GM23338 (cell line): Measurements from ENCODE around the gene USP19. TPM values are rescaled to one million over a fixed set of nuclear protein-coding genes. Genes with fewer than 3 reads are reported as not detected.

Experiments used
- ATAC-seq: fragments of 200-7000 bp; cut with Tn5 transposase; 3 replicates; pipeline ENCODE4 v1.9.1; 2020
- DNase-seq: peaks from one replicate; pipeline ENCODE4 v3.0.0-alpha.2; 2015; ENCODE audit warnings: low spot score
- H2AFZ ChIP-seq: fragments of 200-600 bp; sonication (generic); 2 replicates; pipeline ENCODE4 v1.8.0; 2016; ENCODE audit warnings: antibody characterized with exemption, mild to moderate bottlenecking, moderate library complexity
- H3F3A ChIP-seq: fragments of 200-600 bp; sonication (generic); replicated peaks from 2 replicates; pipeline ENCODE4 v1.8.0; 2017; ENCODE audit warnings: antibody characterized with exemption, mixed run types, low read depth
- H3K27ac ChIP-seq: fragments of 200-600 bp; sonication (generic); 2 replicates; pipeline ENCODE4 v1.6.1; 2016; ENCODE audit warnings: low read depth
- H3K27me3 ChIP-seq: fragments of 200-600 bp; sonication (generic); 2 replicates; pipeline ENCODE4 v1.8.0; 2016; ENCODE audit warnings: mild to moderate bottlenecking, mixed run types, moderate library complexity; ENCODE audit not compliant: insufficient read depth
- H3K36me3 ChIP-seq: fragments of 200-600 bp; sonication (generic); 2 replicates; pipeline ENCODE4 v1.8.0; 2016; ENCODE audit warnings: mild to moderate bottlenecking; ENCODE audit not compliant: insufficient read depth
- H3K4me1 ChIP-seq: fragments of 200-600 bp; sonication (generic); 2 replicates; pipeline ENCODE4 v1.8.0; 2016; ENCODE audit warnings: mild to moderate bottlenecking, moderate library complexity; ENCODE audit not compliant: insufficient read depth
- H3K4me2 ChIP-seq: fragments of 200-600 bp; sonication (generic); 2 replicates; pipeline ENCODE4 v1.7.1; 2017; ENCODE audit warnings: mixed run types
- H3K4me3 ChIP-seq: fragments of 200-600 bp; sonication (generic); 2 replicates; pipeline ENCODE4 v1.6.1; 2016; ENCODE audit warnings: mixed run types
- H3K79me2 ChIP-seq: fragments of 200-600 bp; sonication (generic); replicated peaks from 2 replicates; pipeline ENCODE4 v1.8.0; 2017; ENCODE audit warnings: mild to moderate bottlenecking; ENCODE audit not compliant: insufficient read depth
- H3K9me2 ChIP-seq: fragments of 200-600 bp; sonication (generic); 2 replicates; pipeline ENCODE4 v1.8.0; 2017; ENCODE audit not compliant: insufficient read depth
- H4K20me1 ChIP-seq: fragments of 200-600 bp; sonication (generic); replicated peaks from 2 replicates; pipeline ENCODE4 v1.8.0; 2017; ENCODE audit warnings: mild to moderate bottlenecking; ENCODE audit not compliant: insufficient read depth
- H3K27ac Mint-ChIP-seq: 2 replicates; pipeline ENCODE4 v1.8.0; 2020; ENCODE audit warnings: inconsistent platforms, mild to moderate bottlenecking, moderate library complexity, mixed read lengths
- H3K27me3 Mint-ChIP-seq: 3 replicates; pipeline ENCODE4 v1.8.0; 2022; ENCODE audit warnings: low read depth, mild to moderate bottlenecking, moderate library complexity, mixed read lengths, inconsistent platforms; ENCODE audit not compliant: insufficient read depth, poor library complexity
- H3K36me3 Mint-ChIP-seq: 3 replicates; pipeline ENCODE4 v1.8.0; 2021; ENCODE audit warnings: low read depth, mild to moderate bottlenecking, inconsistent platforms, moderate library complexity, mixed read lengths
- H3K4me1 Mint-ChIP-seq: 3 replicates; pipeline ENCODE4 v1.8.0; 2020; ENCODE audit warnings: mild to moderate bottlenecking, inconsistent platforms, mixed read lengths
- H3K4me3 Mint-ChIP-seq: 3 replicates; pipeline ENCODE4 v1.8.0; 2021; ENCODE audit warnings: moderate library complexity, mild to moderate bottlenecking, inconsistent platforms, mixed read lengths
- H3K9me3 Mint-ChIP-seq: 3 replicates; pipeline ENCODE4 v1.8.0; 2020; ENCODE audit warnings: moderate library complexity, mild to moderate bottlenecking, inconsistent platforms, mixed read lengths
- CREB1 ChIP-seq: fragments of 250-450 bp; sonication (Bioruptor Pico); IDR thresholded peaks from 2 replicates; pipeline ENCODE4 v1.5.0; 2020; ENCODE audit warnings: low read depth, mild to moderate bottlenecking, moderate library complexity
- EZH2 ChIP-seq: fragments of 200-600 bp; sonication (generic); IDR thresholded peaks from one replicate; pipeline ENCODE4 v1.8.0; 2017; ENCODE audit warnings: antibody characterized with exemption, mild to moderate bottlenecking, low read depth; ENCODE audit not compliant: unreplicated experiment
- EZH2phosphoT487 ChIP-seq: fragments of 200-600 bp; sonication (generic); IDR thresholded peaks from one replicate; pipeline ENCODE4 v1.8.1; 2018; ENCODE audit warnings: antibody characterized with exemption; ENCODE audit not compliant: unreplicated experiment
- JUNB ChIP-seq: IDR thresholded peaks from one replicate; pipeline ENCODE4 v1.6.1; 2016; ENCODE audit warnings: antibody characterized with exemption; ENCODE audit not compliant: unreplicated experiment
- NANOG ChIP-seq: IDR thresholded peaks from 2 replicates; pipeline ENCODE4 v1.6.1; 2016; ENCODE audit warnings: antibody characterized with exemption, borderline replicate concordance
- POLR2AphosphoS5 ChIP-seq: IDR thresholded peaks from 2 replicates; pipeline ENCODE4 v1.6.1; 2016; ENCODE audit warnings: antibody characterized with exemption, low read depth
- STAT1 ChIP-seq: IDR thresholded peaks from one replicate; pipeline ENCODE4 v1.6.1; 2016; ENCODE audit warnings: antibody characterized with exemption; ENCODE audit not compliant: unreplicated experiment
- ZNF114 ChIP-seq: fragments of 250-450 bp; sonication (Bioruptor Pico); IDR thresholded peaks from 2 replicates; pipeline ENCODE4 v1.5.0; 2020; ENCODE audit warnings: mild to moderate bottlenecking, moderate library complexity
- ZNF331 ChIP-seq: fragments of 250-450 bp; sonication (Bioruptor Pico); IDR thresholded peaks from 2 replicates; pipeline ENCODE4 v1.5.0; 2020; ENCODE audit warnings: low read depth, mild to moderate bottlenecking, moderate library complexity
- polyA plus RNA-seq: library from polyadenylated mRNA; unstranded; fragments of >200 nt; fragmentation: Nextera tagmentation; extraction: Ambion mirVana; gene quantifications from 2 replicates; pipeline ENCODE4 v1.2.1, GENCODE V29; 2016
- total RNA-seq: library from RNA; depleted of rRNA; stranded (reverse); fragments of >200 nt; shearing (Covaris generic); gene quantifications from 2 replicates; pipeline ENCODE4 v1.2.3, GENCODE V29; 2014
- TF ChIP-seq, protein P1 (sequence below): fragments of 250-450 bp; sonication (Bioruptor Pico); IDR thresholded peaks from 2 replicates; pipeline ENCODE4 v1.5.0; 2020; ENCODE audit warnings: mild to moderate bottlenecking, moderate library complexity
- TF ChIP-seq, protein P2 (sequence below): IDR thresholded peaks from 2 replicates; pipeline ENCODE4 v1.6.1; 2016; ENCODE audit warnings: antibody characterized with exemption
- TF ChIP-seq, protein P3 (sequence below), 2 experiments: fragments of 200-600 bp in 1 of 2; sonication (generic) in 1 of 2; conservative IDR thresholded peaks; 2 replicates each; pipeline versions ENCODE4 v1.5.1 to v1.6.1; 2016 to 2017; ENCODE audit warnings: antibody characterized with exemption in 2 of 2, low read depth in 2 of 2, mild to moderate bottlenecking in 2 of 2, moderate library complexity in 1 of 2
- TF ChIP-seq, protein P4 (sequence below): IDR thresholded peaks from one replicate; pipeline ENCODE4 v1.6.1; 2018; ENCODE audit warnings: antibody characterized with exemption; ENCODE audit not compliant: unreplicated experiment

The USP19 gene
- total and polyA plus RNA-seq, 2 experiments from 2014 or later = 13.2 to 62.0 TPM

DNA sequence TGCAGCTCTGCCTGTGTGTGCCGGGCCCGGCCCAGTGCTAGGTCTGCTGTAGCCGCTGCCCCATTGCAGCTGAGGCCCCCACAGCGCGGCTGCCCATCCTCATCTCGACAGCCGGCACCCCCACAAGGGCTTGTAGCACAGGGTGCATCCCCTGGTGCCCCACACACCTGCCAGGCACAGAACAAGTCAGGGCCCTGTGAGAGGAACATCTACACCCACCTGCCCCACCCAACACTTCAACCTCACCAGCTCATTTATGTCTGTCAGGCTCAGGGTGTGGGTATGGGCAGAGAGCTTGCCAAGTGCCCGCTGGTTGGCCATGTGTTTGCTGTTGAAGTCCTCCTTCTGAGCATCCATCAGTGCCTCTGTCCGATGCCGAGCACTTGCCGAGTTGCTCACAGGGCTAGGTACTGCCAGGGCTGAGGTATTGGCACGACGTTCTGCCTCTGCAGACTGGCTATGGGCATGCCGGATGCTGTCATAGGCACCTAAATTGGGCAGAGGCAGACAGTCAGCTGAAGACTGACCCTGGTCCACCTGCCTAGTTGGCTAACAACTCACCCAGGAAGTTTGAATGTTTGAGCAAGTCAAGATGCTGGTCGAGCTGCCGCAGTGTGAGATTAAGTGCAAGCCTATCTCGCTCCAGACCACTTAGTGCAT, 2.4 kb upstream of the USP19 start:
- Mint-ChIP-seq H3K27ac (no peak overlapping the region), H3K36me3 (peaks cover 15% of the 10 kb centered on the region), H3K9me3 (no peaks in the 10 kb centered on the region; the same call in 2 of the 3 replicates), H3K4me3 (no peak overlapping the region), H3K4me1 (peaks cover 4% of the 10 kb centered on the region; the same call in 2 of the 3 replicates), H3K27me3 (peaks cover 5% of the 10 kb centered on the region)
- ATAC-seq (no peak), DNase-seq (no peak)
- no peaks in the 10 kb centered on the region for H3K9me2 ChIP-seq
- H4K20me1 ChIP-seq = no peaks in the 10 kb centered on the region
- H3F3A ChIP-seq = peaks cover 21% of the 10 kb centered on the region
- H3K4me1 ChIP-seq = peaks cover 4% of the 10 kb centered on the region; the same call in 1 of the 2 replicates
- H3K4me3 ChIP-seq = no peak overlapping the region
- no peaks in the 10 kb centered on the region; the same call in 1 of the 2 replicates for H3K36me3 ChIP-seq
- no peak overlapping the region for H3K4me2 ChIP-seq
- TF ChIP-seq EZH2phosphoT487 = no peak
- TF ChIP-seq ZNF331 (CRISPR knock-in tag) = no peak
- TF ChIP-seq, protein P1, sequence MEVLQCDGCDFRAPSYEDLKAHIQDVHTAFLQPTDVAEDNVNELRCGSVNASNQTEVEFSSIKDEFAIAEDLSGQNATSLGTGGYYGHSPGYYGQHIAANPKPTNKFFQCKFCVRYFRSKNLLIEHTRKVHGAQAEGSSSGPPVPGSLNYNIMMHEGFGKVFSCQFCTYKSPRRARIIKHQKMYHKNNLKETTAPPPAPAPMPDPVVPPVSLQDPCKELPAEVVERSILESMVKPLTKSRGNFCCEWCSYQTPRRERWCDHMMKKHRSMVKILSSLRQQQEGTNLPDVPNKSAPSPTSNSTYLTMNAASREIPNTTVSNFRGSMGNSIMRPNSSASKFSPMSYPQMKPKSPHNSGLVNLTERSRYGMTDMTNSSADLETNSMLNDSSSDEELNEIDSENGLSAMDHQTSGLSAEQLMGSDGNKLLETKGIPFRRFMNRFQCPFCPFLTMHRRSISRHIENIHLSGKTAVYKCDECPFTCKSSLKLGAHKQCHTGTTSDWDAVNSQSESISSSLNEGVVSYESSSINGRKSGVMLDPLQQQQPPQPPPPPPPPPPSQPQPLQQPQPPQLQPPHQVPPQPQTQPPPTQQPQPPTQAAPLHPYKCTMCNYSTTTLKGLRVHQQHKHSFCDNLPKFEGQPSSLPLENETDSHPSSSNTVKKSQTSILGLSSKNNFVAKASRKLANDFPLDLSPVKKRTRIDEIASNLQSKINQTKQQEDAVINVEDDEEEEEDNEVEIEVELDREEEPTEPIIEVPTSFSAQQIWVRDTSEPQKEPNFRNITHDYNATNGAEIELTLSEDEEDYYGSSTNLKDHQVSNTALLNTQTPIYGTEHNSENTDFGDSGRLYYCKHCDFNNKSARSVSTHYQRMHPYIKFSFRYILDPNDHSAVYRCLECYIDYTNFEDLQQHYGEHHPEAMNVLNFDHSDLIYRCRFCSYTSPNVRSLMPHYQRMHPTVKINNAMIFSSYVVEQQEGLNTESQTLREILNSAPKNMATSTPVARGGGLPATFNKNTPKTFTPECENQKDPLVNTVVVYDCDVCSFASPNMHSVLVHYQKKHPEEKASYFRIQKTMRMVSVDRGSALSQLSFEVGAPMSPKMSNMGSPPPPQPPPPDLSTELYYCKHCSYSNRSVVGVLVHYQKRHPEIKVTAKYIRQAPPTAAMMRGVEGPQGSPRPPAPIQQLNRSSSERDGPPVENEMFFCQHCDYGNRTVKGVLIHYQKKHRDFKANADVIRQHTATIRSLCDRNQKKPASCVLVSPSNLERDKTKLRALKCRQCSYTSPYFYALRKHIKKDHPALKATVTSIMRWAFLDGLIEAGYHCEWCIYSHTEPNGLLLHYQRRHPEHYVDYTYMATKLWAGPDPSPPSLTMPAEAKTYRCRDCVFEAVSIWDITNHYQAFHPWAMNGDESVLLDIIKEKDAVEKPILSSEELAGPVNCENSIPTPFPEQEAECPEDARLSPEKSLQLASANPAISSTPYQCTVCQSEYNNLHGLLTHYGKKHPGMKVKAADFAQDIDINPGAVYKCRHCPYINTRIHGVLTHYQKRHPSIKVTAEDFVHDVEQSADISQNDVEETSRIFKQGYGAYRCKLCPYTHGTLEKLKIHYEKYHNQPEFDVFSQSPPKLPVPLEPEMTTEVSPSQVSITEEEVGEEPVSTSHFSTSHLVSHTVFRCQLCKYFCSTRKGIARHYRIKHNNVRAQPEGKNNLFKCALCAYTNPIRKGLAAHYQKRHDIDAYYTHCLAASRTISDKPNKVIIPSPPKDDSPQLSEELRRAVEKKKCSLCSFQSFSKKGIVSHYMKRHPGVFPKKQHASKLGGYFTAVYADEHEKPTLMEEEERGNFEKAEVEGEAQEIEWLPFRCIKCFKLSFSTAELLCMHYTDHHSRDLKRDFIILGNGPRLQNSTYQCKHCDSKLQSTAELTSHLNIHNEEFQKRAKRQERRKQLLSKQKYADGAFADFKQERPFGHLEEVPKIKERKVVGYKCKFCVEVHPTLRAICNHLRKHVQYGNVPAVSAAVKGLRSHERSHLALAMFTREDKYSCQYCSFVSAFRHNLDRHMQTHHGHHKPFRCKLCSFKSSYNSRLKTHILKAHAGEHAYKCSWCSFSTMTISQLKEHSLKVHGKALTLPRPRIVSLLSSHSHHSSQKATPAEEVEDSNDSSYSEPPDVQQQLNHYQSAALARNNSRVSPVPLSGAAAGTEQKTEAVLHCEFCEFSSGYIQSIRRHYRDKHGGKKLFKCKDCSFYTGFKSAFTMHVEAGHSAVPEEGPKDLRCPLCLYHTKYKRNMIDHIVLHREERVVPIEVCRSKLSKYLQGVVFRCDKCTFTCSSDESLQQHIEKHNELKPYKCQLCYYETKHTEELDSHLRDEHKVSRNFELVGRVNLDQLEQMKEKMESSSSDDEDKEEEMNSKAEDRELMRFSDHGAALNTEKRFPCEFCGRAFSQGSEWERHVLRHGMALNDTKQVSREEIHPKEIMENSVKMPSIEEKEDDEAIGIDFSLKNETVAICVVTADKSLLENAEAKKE (CRISPR knock-in tag) = no peak
- TF ChIP-seq EZH2 = no peak
- TF ChIP-seq STAT1 = no peak
- TF ChIP-seq ZNF114 = no peak
- TF ChIP-seq, protein P2, sequence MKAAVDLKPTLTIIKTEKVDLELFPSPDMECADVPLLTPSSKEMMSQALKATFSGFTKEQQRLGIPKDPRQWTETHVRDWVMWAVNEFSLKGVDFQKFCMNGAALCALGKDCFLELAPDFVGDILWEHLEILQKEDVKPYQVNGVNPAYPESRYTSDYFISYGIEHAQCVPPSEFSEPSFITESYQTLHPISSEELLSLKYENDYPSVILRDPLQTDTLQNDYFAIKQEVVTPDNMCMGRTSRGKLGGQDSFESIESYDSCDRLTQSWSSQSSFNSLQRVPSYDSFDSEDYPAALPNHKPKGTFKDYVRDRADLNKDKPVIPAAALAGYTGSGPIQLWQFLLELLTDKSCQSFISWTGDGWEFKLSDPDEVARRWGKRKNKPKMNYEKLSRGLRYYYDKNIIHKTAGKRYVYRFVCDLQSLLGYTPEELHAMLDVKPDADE = no peak
- TF ChIP-seq POLR2AphosphoS5 = no peak
- TF ChIP-seq JUNB = no peak
- TF ChIP-seq NANOG = no peak
- TF ChIP-seq, protein P3, sequence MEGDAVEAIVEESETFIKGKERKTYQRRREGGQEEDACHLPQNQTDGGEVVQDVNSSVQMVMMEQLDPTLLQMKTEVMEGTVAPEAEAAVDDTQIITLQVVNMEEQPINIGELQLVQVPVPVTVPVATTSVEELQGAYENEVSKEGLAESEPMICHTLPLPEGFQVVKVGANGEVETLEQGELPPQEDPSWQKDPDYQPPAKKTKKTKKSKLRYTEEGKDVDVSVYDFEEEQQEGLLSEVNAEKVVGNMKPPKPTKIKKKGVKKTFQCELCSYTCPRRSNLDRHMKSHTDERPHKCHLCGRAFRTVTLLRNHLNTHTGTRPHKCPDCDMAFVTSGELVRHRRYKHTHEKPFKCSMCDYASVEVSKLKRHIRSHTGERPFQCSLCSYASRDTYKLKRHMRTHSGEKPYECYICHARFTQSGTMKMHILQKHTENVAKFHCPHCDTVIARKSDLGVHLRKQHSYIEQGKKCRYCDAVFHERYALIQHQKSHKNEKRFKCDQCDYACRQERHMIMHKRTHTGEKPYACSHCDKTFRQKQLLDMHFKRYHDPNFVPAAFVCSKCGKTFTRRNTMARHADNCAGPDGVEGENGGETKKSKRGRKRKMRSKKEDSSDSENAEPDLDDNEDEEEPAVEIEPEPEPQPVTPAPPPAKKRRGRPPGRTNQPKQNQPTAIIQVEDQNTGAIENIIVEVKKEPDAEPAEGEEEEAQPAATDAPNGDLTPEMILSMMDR (conservative IDR thresholded peaks at IDR 0.05; ENCODE audit: low read depth in 2 of 2) = no peak
- TF ChIP-seq, protein P4, sequence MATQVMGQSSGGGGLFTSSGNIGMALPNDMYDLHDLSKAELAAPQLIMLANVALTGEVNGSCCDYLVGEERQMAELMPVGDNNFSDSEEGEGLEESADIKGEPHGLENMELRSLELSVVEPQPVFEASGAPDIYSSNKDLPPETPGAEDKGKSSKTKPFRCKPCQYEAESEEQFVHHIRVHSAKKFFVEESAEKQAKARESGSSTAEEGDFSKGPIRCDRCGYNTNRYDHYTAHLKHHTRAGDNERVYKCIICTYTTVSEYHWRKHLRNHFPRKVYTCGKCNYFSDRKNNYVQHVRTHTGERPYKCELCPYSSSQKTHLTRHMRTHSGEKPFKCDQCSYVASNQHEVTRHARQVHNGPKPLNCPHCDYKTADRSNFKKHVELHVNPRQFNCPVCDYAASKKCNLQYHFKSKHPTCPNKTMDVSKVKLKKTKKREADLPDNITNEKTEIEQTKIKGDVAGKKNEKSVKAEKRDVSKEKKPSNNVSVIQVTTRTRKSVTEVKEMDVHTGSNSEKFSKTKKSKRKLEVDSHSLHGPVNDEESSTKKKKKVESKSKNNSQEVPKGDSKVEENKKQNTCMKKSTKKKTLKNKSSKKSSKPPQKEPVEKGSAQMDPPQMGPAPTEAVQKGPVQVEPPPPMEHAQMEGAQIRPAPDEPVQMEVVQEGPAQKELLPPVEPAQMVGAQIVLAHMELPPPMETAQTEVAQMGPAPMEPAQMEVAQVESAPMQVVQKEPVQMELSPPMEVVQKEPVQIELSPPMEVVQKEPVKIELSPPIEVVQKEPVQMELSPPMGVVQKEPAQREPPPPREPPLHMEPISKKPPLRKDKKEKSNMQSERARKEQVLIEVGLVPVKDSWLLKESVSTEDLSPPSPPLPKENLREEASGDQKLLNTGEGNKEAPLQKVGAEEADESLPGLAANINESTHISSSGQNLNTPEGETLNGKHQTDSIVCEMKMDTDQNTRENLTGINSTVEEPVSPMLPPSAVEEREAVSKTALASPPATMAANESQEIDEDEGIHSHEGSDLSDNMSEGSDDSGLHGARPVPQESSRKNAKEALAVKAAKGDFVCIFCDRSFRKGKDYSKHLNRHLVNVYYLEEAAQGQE = no peak
- TF ChIP-seq CREB1 (CRISPR knock-in tag) = no peak
- no peaks in the 10 kb centered on the region for H3K27me3 ChIP-seq
- no peak overlapping the region for H2AFZ ChIP-seq
- H3K27ac ChIP-seq = no peak overlapping the region
- peaks cover 10% of the 10 kb centered on the region for H3K79me2 ChIP-seq
